ENCODE results near the gene KCNH2.

KCNH2 gene

DNA sequence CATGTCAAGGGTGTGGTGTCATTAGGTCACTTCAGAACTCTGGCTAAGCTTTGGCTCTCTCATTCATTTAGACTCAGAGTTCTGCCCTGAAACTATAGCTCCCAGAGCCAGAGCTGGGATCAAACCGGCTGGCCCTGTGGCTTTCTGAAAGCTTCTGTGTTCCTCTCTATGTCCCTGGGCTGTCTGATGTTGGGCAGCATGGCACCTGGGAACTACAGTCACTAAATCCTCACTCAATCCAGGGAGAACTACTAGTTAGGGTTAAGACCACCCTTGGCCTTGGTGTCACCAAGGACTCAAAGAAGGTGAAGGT, 32.9 kb upstream of the KCNH2 start:
- no peak for DNase-seq (ENCODE audit: low spot score)
- TF ChIP-seq, protein P1, sequence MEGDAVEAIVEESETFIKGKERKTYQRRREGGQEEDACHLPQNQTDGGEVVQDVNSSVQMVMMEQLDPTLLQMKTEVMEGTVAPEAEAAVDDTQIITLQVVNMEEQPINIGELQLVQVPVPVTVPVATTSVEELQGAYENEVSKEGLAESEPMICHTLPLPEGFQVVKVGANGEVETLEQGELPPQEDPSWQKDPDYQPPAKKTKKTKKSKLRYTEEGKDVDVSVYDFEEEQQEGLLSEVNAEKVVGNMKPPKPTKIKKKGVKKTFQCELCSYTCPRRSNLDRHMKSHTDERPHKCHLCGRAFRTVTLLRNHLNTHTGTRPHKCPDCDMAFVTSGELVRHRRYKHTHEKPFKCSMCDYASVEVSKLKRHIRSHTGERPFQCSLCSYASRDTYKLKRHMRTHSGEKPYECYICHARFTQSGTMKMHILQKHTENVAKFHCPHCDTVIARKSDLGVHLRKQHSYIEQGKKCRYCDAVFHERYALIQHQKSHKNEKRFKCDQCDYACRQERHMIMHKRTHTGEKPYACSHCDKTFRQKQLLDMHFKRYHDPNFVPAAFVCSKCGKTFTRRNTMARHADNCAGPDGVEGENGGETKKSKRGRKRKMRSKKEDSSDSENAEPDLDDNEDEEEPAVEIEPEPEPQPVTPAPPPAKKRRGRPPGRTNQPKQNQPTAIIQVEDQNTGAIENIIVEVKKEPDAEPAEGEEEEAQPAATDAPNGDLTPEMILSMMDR (IDR thresholded peaks at IDR 0.05) = no peak
- H3K4me3 ChIP-seq = no peak overlapping the region
- H3K27ac ChIP-seq = no peak overlapping the region

DNA sequence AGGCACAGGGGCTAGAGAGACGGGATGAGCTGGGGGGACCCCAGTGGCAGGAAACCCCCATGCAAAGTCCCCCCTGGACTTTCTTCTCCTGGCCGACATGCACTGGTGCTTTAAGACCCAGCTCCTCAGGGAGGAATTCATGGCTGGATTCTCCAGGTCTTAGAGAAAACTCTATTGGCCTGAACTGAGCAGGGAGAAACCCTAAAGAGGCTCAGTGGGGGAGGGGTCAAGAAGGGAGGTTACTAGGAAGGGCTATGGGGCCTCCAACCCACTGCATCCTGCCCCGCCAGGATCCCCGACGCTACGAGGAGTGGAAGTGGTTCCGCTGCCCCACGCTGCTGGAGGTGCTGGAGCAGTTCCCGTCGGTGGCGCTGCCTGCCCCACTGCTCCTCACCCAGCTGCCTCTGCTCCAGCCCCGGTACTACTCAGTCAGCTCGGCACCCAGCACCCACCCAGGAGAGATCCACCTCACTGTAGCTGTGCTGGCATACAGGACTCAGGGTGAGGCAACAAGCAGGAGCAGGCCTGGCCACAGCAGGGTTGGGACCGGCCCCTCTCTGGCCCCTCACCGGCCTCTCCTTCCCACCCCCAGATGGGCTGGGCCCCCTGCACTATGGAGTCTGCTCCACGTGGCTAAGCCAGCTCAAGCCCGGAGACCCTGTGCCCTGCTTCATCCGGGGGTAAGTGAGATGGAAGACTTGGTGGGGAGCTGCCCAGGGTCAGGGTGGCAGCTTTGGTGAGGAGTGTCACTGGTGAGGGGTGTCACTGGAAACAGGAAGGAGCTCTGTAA, 32.4 kb upstream of the KCNH2 start:
- DNase-seq (ENCODE audit: low spot score) = no peak
- H3K27ac ChIP-seq = peak overlapping the region in 1 of 2 donors; percentile 54

DNA sequence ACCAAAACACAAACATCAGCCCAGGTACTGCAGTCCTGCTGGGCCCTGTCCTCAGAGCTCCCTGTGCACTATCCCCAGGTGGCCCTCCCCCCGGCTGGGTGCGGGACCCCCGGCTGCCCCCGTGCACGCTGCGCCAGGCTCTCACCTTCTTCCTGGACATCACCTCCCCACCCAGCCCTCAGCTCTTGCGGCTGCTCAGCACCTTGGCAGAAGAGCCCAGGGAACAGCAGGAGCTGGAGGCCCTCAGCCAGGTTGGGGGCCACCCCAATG, 31.9 kb upstream of the KCNH2 start:
- H3K4me3 ChIP-seq = no peak overlapping the region
- DNase-seq (ENCODE audit: low spot score) = no peak
- H3K27ac ChIP-seq = no peak overlapping the region
- TF ChIP-seq, protein P1 (IDR thresholded peaks at IDR 0.05) = no peak

More for the DNA sequence above, 32.4 kb upstream of the KCNH2 start:
- TF ChIP-seq, protein P1 (IDR thresholded peaks at IDR 0.05) = no peak
- no peak overlapping the region for H3K4me3 ChIP-seq

DNA sequence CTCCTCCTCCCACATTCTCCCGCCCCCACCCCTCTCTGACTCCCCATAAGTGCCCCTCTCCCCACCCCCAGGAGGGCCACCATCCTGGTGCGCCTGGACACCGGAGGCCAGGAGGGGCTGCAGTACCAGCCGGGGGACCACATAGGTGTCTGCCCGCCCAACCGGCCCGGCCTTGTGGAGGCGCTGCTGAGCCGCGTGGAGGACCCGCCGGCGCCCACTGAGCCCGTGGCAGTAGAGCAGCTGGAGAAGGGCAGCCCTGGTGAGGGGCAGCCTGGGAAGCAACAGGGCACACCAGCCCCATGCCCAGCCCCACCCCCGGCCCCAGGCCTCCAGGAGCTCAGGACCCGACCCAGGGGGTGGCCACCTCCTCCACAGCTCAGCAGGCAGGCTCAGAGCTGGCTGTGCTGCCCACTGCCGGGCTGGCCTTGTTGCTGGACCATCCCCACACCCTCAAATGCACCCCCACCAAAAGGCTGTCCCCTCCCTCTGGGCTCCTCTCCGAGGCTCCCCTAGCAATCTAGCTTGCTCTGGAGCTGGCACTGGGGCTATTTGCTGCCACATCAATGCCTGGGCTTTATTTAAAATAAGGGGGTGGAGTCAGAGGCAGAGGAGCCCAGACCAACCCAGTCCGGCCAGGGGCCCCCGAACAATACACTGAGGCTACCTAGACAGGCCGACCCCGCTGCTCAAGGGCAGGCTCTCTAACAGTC, 31.4 kb upstream of the KCNH2 start:
- H3K27ac ChIP-seq = no peak overlapping the region
- TF ChIP-seq, protein P1 (IDR thresholded peaks at IDR 0.05) = no peak
- no peak for DNase-seq (ENCODE audit: low spot score)
- no peak overlapping the region for H3K4me3 ChIP-seq

DNA sequence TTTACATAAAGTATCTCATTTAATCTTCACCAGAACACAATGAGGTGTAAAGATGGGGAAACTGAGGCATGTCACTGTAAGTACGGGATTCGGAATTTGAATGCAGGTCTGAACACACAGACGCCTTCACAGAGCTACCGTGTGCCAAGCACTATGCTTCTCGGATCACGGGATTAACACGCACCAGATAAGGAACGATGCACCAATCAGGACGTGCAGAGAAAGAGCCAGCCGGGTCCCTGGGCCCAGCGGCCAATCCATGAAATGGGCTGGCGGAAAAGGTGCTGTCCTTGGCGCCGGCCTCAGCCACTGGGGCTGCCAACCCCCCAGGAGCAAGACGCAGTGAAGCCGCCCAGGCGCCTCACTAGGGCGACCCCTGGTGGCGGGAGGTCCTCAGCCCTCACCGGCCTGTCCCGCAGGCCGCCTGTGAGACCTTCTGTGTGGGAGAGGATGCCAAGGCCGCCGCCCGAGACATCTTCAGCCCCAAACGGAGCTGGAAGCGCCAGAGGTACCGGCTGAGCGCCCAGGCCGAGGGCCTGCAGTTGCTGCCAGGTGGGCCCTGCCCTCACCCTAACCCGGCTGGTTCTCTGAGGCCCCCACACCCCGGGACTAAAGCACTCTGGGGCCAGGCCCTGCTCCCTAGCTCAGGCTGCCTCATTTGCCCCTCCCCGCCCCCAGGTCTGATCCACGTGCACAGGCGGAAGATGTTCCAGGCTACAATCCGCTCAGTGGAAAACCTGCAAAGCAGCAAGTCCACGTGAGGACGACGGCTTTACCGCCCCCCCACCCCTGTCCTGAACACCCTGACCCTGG, 30.6 kb upstream of the KCNH2 start:
- no peak for DNase-seq (ENCODE audit: low spot score)
- peak overlapping the region in 1 of 2 donors; percentile 37 for H3K27ac ChIP-seq

DNA sequence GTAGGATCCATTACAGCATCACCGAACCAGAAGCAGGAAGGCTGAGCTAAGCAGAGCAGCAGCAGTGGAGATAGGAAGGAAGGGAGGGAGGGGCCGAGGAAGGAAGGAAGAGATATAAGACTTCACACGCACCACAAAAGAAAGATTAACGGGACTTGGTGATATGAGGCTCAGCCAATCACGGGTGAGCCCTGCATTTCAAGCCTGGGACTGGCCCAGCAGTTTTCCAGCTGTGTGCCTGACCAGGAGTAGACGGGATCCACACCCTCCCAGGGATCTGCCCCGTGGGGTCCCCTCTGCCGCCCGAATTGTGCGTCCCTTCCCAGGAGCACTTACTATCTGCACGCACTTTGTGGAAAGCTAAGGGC, 30.0 kb upstream of the KCNH2 start:
- TF ChIP-seq, protein P1 (IDR thresholded peaks at IDR 0.05) = no peak
- Histone ChIP-seq H3K27ac (peak overlapping the region in 1 of 2 donors; percentile 37), H3K4me3 (peak overlapping the region; percentile 55)
- no peak for DNase-seq (ENCODE audit: low spot score)

More for the DNA sequence above, 30.6 kb upstream of the KCNH2 start:
- H3K4me3 ChIP-seq = peak overlapping the region; percentile 55
- TF ChIP-seq, protein P1 (IDR thresholded peaks at IDR 0.05) = peak; percentile 50
